ENCODE data around the gene NEK6.
A peak's percentile ranks its signal among the peaks of the same experiment; 100 is the strongest.

Gene NEK6

GRCh38 chr9:124399968-124400940 is 142.5 kb downstream of the NEK6 start:
- peak overlapping the region; percentile 47 for H3K27ac ChIP-seq
- TF ChIP-seq, protein P1, sequence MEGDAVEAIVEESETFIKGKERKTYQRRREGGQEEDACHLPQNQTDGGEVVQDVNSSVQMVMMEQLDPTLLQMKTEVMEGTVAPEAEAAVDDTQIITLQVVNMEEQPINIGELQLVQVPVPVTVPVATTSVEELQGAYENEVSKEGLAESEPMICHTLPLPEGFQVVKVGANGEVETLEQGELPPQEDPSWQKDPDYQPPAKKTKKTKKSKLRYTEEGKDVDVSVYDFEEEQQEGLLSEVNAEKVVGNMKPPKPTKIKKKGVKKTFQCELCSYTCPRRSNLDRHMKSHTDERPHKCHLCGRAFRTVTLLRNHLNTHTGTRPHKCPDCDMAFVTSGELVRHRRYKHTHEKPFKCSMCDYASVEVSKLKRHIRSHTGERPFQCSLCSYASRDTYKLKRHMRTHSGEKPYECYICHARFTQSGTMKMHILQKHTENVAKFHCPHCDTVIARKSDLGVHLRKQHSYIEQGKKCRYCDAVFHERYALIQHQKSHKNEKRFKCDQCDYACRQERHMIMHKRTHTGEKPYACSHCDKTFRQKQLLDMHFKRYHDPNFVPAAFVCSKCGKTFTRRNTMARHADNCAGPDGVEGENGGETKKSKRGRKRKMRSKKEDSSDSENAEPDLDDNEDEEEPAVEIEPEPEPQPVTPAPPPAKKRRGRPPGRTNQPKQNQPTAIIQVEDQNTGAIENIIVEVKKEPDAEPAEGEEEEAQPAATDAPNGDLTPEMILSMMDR (conservative IDR thresholded peaks at IDR 0.05; ENCODE audit: low read depth) = no peak
- ChIA-PET CTCF (interaction anchor here (0.6 to 2.2 kb wide), 4 partner anchors 10 to 62 kb away, joined by 3 to 9 read pairs (median 5); no protein-coding TSS in a partner anchor), POLR2A (ENCODE audit: low non-redundant PET) (no interaction called here)
- no peak for DNase-seq (ENCODE audit: low spot score)
